Motor neuron (in vitro differentiated cells): ENCODE results near the gene ATXN7L2. TPM values are rescaled to one million over a fixed set of nuclear protein-coding genes. Genes with fewer than 3 reads are reported as not detected.
A peak's percentile ranks its signal among the peaks of the same experiment; 100 is the strongest.

Source experiments
- ATAC-seq, 8 experiments: fragments of 200-7000 bp; cut with Tn5 transposase; replicated peaks in 6 of 8; 2 replicates each; pipeline ENCODE4 v1.8.0; 2021; ENCODE audit warnings: mild to moderate bottlenecking in 8 of 8, moderate library complexity in 8 of 8
- H3K27ac ChIP-seq, 2 donors: fragments of 250-450 bp; sonication (Bioruptor Pico); 2 replicates each; pipeline ENCODE4 v1.9.0; 2021; ENCODE audit warnings: antibody characterized with exemption in 2 of 2, mild to moderate bottlenecking in 2 of 2, moderate library complexity in 1 of 2
- H3K4me1 ChIP-seq, 2 donors: fragments of 250-450 bp; sonication (Bioruptor Pico); replicated peaks in 1 of 2; 2 replicates each; pipeline ENCODE4 v1.6.1; 2021; ENCODE audit warnings: antibody characterized with exemption in 2 of 2, mild to moderate bottlenecking in 2 of 2, moderate library complexity in 1 of 2
- H3K4me3 ChIP-seq, 5 donors: fragments of 250-450 bp; sonication (Bioruptor Pico); 2 replicates each; pipeline ENCODE4 v1.9.0; 2021; ENCODE audit warnings: antibody characterized with exemption in 5 of 5, mild to moderate bottlenecking in 5 of 5, moderate library complexity in 4 of 5
- WGBS, 10 experiments: fragments of 450-650 bp; shearing (Covaris generic); methylation state at CpG; one replicate each; pipeline ENCODE4 v1.0.0; 2022; 5-methylcytosine and 5-hydroxymethylcytosine counted together
- in situ Hi-C, 9 experiments: fragments of 400-800 bp; cut with MboI; loops; one replicate each; pipeline ENCODE4 v1.15.0; 2021; ENCODE audit warnings: low sequenced_read_pairs in 9 of 9, low pct_unique_long_range_greater_than_20kb in 2 of 9; ENCODE audit not compliant: unreplicated experiment in 9 of 9
- total RNA-seq, 8 experiments: library from RNA; unstranded; fragments of 300-600 nt; gene quantifications; 2 replicates each; pipeline versions ENCODE4 v1.2.3 to v1.2.4, GENCODE V29; 2022

The ATXN7L2 gene
- total RNA-seq, 8 experiments from 2014 or later, result 3.7 to 20.1 (median 9.8) TPM

DNA sequence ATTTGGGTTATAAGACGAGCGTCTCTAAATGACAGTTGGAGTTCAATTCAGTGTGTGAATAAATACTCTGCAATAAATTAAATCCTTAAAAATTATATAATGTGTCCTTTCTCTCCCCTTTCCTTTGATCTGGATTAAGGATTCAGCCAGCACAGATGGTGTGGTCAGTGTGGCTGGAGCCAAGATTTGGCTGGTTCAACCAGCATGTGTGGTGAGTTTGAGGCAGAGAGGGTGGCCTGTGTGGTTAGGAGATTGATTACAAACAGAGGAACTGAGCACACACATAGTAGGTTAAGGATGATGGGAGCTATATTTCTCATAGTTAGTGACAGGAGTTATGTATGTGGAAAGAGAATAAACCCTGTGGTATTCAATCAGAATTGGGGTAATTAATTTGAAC is 40.0 kb downstream of the ATXN7L2 start:
- Histone ChIP-seq H3K4me1 (peaks cover 17 to 25% of the 10 kb centered on the region in 2 donors), H3K4me3 (no peak overlapping the region), H3K27ac (no peak overlapping the region)
- ATAC-seq, result no peak
- in situ Hi-C loops, result no loop called here
- WGBS, 10 experiments, result 72 to 100% (median 96%) methylated on average over 2 of the region's 2 CpGs

DNA sequence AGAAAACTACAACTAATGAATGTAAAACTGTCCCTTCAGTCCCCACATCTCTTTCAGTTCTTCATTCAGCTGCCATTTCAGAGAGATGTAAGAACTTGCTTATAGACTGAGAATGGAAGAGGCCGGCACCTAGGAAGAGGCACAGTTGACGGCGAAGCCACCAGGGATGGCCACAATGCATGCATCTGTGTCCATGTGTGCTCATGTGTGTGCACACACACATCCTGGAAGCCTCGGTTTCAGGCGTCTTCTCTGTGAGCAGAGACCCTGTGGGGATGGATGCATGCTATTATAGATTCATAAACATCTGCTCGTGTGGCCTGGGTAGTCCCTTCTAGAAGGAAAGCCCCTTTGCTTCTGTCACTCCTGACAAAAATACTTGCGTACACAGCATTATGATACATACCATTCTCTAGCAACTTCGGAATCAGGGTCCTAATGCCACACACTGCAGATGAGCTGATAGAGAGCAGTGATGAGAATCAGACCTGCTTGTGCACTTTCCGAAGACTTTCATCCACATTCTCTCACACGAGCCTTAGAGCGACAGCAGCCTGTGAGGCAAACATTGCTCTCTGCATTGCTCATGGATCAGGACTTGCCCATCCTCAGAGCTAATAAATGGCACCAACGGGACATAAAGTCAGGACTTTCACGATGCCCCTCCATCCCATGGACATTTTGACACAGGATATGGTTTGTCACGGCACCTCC is 43.5 kb downstream of the ATXN7L2 start:
- in situ Hi-C loops, result loop anchor here in 4 of 9 experiments (25.0 kb wide), 3 partner anchors 235 to 460 kb away; partner anchors contain the start of genes AHCYL1 (in 3 of the 4) and EPS8L3 (in 2 of the 4)
- WGBS, 10 experiments, result 28 to 86% (median 66%) methylated on average over 3 to 13 of the region's 14 CpGs; no CpG with 5 or more reads in 2 of the 10 experiments
- Histone ChIP-seq H3K4me3 (no peak overlapping the region), H3K27ac (no peak overlapping the region), H3K4me1 (peaks cover 19 to 36% of the 10 kb centered on the region in 2 donors)
- peak in 3 of 8 experiments; percentile 8 to 22 (median 9) for ATAC-seq

DNA sequence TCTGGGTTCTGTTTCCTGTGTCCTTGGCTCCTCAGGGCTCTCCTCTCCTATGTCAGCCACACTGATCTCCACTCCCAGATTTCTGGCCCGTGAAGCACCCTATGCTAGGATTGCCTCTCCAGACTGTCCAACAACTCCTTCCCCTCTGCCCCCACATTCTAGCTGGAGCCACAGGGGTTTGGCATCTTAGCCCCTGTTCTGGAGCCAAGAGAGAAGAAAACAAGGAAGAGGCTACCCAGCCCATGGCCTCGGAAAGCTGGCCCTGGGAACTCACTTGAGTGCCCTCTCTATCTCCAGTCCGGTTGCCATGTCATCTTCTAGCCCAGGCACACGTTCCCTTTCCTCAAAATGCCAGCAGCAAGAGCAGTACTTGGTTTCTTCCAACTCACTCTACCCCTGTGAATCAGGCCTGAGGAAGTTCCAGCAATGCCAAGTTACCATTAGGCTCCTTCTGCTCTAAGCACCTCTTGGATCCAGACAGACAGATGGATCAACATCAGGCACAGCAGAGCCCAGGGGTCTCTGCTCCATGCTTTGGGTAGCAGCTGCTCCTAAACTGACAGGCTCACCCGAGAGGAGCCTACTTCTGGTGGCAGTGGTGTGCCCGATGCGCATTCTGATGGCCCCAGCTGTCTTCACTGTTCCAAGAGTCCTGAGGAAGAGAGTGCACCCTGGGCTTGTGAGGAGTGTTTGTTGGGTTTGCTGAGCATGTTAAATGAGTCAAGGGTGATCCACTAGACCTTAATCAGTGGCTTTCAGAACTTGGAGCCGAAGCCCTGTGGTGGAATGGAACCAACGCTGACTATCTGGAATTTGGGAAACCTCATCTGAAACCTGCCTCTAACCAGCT is 44.4 kb downstream of the ATXN7L2 start:
- H3K27ac ChIP-seq, result no peak overlapping the region
- H3K4me3 ChIP-seq, result no peak overlapping the region
- H3K4me1 ChIP-seq, result peaks cover 23 to 40% of the 10 kb centered on the region in 2 donors
- in situ Hi-C loops, result loop anchor here in 4 of 9 experiments (25.0 kb wide), 3 partner anchors 234 to 459 kb away; partner anchors contain the start of genes AHCYL1 (in 3 of the 4) and EPS8L3 (in 2 of the 4)
- WGBS, 10 experiments, result 48 to 100% (median 76%) methylated on average over 1 to 7 of the region's 9 CpGs; no CpG with 5 or more reads in 4 of the 10 experiments
- ATAC-seq, result no peak

DNA sequence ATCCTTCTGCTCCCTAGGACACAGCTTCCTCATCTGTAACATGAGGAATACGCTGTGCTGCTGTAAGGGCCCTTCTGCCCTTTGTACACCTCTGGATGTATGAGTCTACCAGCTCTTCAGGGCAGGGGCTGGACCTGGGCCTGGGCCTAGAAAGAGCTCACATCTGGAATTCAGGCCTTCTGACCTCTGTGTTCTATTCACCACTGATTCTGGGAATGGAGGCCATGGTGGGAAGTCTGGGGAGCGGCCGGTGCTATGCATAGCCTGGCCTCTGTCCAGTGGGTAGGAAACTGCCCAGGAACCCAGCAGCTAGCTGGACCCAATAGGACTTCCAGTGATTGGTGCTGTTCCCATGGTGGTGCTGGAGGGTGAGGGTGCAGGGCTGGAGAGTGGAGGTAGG is 45.0 kb downstream of the ATXN7L2 start:
- 80 to 100% (median 100%) methylated on average over 1 to 2 of the region's 3 CpGs; no CpG with 5 or more reads in 7 of the 10 experiments for WGBS, 10 experiments
- Histone ChIP-seq H3K4me1 (peaks cover 23 to 40% of the 10 kb centered on the region in 2 donors), H3K27ac (no peak overlapping the region), H3K4me3 (no peak overlapping the region)
- in situ Hi-C loops, result loop anchor here in 4 of 9 experiments (25.0 kb wide), 3 partner anchors 234 to 459 kb away; partner anchors contain the start of genes AHCYL1 (in 3 of the 4) and EPS8L3 (in 2 of the 4)
- peak in 2 of 8 experiments; percentile 38 to 53 for ATAC-seq

DNA sequence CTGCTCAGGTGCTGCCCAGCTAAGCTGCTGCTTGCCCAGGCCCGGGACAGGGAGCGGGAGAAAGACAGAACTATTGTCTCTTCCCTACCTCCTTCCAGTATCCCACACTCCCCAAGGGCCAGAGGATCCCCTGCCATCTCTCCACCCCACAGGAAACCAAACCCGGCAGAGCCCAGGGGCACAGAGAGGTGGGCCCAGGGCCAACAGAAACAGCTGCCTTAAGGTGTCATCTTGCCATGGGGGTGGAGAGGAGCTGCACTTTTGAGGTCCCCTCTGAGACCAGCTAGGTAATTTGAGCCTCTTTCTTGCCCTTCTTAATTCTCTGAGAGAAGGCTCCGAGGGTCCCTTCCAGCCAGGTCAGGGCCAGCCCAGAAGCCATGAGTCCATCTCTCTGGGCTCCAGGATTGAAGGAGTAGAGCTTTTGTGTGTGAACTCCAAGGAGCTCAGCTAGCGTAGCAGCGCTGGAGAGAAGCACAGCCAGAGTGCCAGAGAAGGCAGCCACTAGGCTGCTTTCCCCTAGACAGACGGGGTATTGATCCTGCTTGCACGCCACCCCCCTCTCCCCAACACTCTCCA is 46.3 kb downstream of the ATXN7L2 start:
- WGBS, 10 experiments, result 35 to 60% (median 42%) methylated on average over 1 to 6 of the region's 8 CpGs; no CpG with 5 or more reads in 4 of the 10 experiments
- peak in 4 of 8 experiments; percentile 24 to 60 (median 54) for ATAC-seq
- in situ Hi-C loops, result loop anchor here in 5 of 9 experiments (5.0 to 25.0 kb wide), 4 partner anchors 33 to 457 kb away; partner anchors contain the start of genes AHCYL1 (in 3 of the 5) and EPS8L3 (in 2 of the 5)
- Histone ChIP-seq H3K27ac (peak overlapping the region; percentile 67 to 72), H3K4me1 (peaks cover 23 to 40% of the 10 kb centered on the region in 2 donors), H3K4me3 (no peak overlapping the region)

DNA sequence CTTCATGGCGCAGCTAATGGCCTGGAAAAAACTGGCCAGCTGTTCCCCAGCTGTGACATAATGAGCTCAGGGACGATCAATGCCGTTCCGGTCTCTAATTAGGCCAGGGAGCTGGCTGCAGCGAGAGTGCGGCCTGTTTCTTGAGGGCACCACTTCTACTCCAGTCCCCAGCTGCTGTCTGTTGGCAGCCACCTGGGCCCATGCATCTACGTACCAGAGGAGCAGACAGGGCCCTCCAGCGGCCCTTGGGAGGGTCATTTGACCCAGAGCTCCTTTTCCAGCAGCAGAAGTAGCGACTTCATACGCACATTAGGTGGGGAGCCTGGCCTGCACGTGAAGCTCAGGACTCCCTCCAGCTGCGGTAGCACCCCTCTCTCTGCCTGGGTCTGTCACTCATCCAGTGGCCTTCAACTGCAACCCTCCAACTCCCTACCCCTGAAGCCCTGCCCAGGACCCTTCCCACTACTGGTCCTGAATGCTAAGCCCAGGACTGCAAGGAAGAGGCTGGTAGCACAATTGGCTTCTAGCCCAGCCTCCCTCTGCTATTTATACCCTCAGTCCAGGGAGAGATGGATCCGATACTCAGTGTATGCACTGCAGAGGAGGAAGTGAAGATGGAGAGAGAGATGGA is 46.9 kb downstream of the ATXN7L2 start:
- in situ Hi-C loops, result loop anchor here in 5 of 9 experiments (5.0 to 25.0 kb wide), 4 partner anchors 33 to 457 kb away; partner anchors contain the start of genes AHCYL1 (in 3 of the 5) and EPS8L3 (in 2 of the 5)
- WGBS, 10 experiments, result 11 to 100% (median 71%) methylated on average over 1 to 9 of the region's 13 CpGs
- H3K4me1 ChIP-seq, result peaks cover 23 to 40% of the 10 kb centered on the region in 2 donors
- peak overlapping the region; percentile 23 to 72 for H3K27ac ChIP-seq
- H3K4me3 ChIP-seq, result no peak overlapping the region
- ATAC-seq, result peak in 2 of 8 experiments; percentile 45 to 55

DNA sequence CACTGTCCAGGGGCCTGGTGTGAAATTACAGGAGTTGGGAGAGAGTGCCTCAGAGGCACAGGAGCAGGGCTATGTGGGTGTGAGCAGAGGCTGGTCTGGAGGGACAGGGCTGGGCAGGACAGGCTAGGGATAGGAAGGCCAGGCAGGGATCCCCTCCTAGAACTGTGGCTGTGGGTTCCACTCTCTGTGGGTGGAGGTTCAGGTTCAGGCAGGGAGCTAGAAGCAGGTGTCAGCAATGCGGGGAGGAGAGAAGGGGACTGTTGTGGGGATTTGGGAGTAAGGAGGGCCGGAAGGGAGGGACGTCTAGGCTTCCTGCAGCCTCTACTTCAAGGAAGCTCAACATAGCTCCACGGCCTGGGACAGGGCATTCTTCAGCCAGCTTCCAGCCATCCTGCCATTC is 47.7 kb downstream of the ATXN7L2 start:
- no peak overlapping the region for H3K4me3 ChIP-seq
- no peak overlapping the region for H3K27ac ChIP-seq
- peaks cover 23 to 40% of the 10 kb centered on the region in 2 donors for H3K4me1 ChIP-seq
- no peak for ATAC-seq
- in situ Hi-C loops, result loop anchor here in 5 of 9 experiments (5.0 to 25.0 kb wide), 4 partner anchors 34 to 456 kb away; partner anchors contain the start of genes AHCYL1 (in 3 of the 5) and EPS8L3 (in 2 of the 5)
- 75 to 86% (median 83%) methylated on average over 1 to 3 of the region's 4 CpGs; no CpG with 5 or more reads in 7 of the 10 experiments for WGBS, 10 experiments

DNA sequence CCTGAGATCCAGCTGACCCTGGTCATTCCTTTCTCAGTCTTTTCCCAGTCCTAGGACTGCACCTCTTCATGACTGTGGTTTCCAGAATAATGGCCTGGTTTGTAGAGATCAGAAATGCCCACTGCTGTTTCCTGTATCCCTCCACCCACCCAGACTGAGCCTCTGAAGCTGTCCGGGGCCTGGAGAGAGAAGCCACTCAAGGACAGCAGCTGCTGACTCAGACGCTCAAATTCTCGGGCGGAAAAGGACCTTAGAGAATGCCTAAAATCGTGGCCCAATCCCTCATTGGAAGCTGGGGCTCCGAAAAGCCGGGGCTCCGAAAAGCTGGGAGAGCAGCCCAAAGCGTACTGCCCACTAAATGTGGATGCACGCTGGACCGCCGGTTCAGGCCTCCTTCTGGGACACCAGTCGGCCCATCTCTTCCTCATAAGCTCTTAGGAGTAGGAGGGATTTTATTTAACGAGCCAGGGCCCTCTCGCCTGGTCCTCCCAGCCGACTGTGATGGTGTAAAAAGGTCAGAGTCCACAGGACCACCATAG is 48.2 kb downstream of the ATXN7L2 start:
- no peak overlapping the region for H3K27ac ChIP-seq
- peak in 3 of 8 experiments; percentile 1 to 10 (median 1) for ATAC-seq
- WGBS, 10 experiments, result 0 to 71% (median 57%) methylated on average over 1 to 14 of the region's 16 CpGs; no CpG with 5 or more reads in 3 of the 10 experiments
- in situ Hi-C loops, result loop anchor here in 5 of 9 experiments (5.0 to 25.0 kb wide), 4 partner anchors 35 to 455 kb away; partner anchors contain the start of genes AHCYL1 (in 3 of the 5) and EPS8L3 (in 2 of the 5)
- no peak overlapping the region for H3K4me3 ChIP-seq
- H3K4me1 ChIP-seq, result peaks cover 23 to 38% of the 10 kb centered on the region in 2 donors

DNA sequence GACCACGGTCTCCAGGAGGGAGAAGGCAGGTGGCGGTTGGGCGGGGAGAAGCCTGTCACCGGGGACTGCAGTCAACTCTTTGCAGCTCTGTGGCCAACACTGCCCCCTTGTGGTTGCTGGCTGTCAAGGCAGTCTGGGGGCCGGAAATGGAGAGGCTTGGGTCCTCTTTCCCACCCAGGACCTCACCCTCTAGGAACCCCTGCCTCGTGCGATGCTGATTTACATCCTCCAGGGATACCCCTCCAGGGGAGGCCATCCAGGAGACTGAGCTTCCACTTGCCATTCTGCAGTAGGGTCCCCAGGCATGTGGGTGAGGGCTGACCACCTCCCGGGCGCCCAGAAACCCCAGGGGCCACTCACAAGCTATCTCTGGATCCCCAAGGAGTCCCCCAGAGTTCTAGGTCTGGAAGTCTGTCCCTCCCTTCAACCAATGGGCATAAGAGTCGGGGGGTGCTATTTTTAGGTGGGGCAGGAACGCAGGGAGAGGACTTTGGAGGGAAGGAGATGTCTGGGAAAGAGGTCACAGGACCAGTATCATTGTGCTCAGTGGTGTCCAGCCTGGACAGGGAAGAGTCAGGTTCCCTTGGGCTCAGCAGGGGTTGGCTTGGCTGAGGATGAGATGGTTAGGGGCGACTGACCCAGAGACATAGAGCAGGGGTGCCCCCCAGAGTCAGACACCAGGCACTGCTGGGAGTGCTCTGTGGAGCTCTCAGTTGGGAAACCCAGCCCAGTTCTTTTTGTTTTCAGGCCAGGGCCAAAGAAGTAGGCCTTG is 48.8 kb downstream of the ATXN7L2 start:
- no peak overlapping the region for H3K4me3 ChIP-seq
- WGBS, 10 experiments, result 0 to 51% (median 10%) methylated on average over 1 to 7 of the region's 12 CpGs; no CpG with 5 or more reads in 3 of the 10 experiments
- ATAC-seq, result peak; percentile 76 to 89 (median 82)
- H3K4me1 ChIP-seq, result peaks cover 23 to 33% of the 10 kb centered on the region in 2 donors
- no peak overlapping the region for H3K27ac ChIP-seq
- in situ Hi-C loops, result loop anchor here in 5 of 9 experiments (5.0 to 25.0 kb wide), 4 partner anchors 35 to 455 kb away; partner anchors contain the start of genes AHCYL1 (in 3 of the 5) and EPS8L3 (in 2 of the 5)

DNA sequence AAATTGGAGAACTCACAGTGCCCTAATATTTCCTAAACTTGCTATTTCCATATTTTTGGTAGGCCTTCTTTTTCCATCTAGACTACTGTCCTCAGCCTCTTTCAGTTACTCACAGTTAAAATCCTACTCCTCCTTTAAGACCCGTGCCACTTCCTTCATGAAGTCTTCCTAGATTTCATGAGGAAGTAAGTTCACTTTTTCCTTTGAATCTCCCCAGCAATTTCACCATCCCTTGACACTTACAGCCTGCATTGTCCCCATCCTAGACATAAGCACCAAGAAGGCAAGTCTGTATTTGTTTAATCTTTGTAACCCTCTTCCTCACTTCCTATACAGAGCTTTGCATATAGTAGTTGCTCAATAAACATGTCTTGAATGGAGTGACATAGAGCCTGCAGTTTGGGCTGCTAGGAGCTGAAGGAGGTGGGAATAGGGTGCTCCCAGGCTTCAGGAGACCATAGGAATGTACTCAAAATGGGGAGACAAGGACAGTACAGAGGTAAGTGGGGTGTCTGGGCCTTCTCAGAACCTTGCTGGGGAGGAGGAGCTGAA is 50.7 kb downstream of the ATXN7L2 start:
- H3K4me1 ChIP-seq, result peaks cover 23 to 30% of the 10 kb centered on the region in 2 donors
- no peak overlapping the region for H3K27ac ChIP-seq
- H3K4me3 ChIP-seq, result no peak overlapping the region
- 0 to 88% (median 69%) methylated on average over 1 of the region's 1 CpG; no CpG with 5 or more reads in 1 of the 10 experiments for WGBS, 10 experiments
- ATAC-seq, result no peak
- in situ Hi-C loops, result loop anchor here in 5 of 9 experiments (5.0 to 25.0 kb wide), 4 partner anchors 37 to 453 kb away; partner anchors contain the start of genes AHCYL1 (in 3 of the 5) and EPS8L3 (in 2 of the 5)
